ENCODE results near the gene BFSP2. TPM values are rescaled to one million over a fixed set of nuclear protein-coding genes. Genes with fewer than 3 reads are reported as not detected.

The BFSP2 gene
- total RNA-seq, 4 donors from 2014 or later, result not detected

DNA sequence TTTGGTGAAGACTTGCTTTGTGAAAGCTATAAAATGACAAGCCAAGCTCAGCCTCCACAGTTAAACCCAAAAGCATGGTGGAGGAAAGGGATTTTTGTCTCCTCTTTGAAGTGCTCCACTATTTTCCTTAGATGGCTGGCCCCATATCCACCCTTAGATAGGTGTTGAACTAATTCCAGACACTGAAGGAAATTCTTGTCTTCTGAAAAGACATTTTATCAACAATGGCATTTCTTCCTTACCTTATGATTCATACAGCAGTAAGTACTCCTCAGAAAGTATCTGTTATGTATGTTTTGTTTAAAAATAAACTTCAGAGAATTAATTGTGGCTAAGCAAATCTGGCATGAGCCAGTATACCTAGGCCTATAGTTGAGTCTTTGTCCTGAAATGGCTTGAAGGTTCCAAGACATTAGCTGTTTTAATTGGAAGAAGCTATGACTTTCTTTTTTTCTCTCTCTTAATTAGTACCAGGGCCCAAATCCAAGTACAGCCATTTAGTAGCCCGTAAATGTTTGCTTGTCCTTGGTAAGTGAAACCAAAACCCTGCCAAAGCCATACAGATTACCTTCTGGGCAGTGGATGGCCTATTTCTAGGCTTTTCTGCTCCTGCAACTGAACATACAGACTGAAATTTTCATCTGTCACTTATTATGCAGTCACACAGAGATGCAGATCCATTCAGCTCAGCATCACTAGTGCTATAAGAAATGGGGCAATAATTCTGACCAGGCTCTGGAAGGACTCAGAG is 5.1 kb upstream of the BFSP2 start:
- intact Hi-C loops (cut with DNase I; ENCODE audit: low total_unique reads), result no loop called here
- Histone ChIP-seq H3K27me3 (no peaks in the 10 kb centered on the region), H3K4me1 (peaks cover 3% of the 10 kb centered on the region in 2 donors), H3K4me3 (no peak overlapping the region), H3K9me3 (no peaks in the 10 kb centered on the region), H3K27ac (no peak overlapping the region), H3K36me3 (no peaks in the 10 kb centered on the region)
- no peak for TF ChIP-seq POLR2A (IDR thresholded peaks at IDR 0.05)
- TF ChIP-seq, protein P1, sequence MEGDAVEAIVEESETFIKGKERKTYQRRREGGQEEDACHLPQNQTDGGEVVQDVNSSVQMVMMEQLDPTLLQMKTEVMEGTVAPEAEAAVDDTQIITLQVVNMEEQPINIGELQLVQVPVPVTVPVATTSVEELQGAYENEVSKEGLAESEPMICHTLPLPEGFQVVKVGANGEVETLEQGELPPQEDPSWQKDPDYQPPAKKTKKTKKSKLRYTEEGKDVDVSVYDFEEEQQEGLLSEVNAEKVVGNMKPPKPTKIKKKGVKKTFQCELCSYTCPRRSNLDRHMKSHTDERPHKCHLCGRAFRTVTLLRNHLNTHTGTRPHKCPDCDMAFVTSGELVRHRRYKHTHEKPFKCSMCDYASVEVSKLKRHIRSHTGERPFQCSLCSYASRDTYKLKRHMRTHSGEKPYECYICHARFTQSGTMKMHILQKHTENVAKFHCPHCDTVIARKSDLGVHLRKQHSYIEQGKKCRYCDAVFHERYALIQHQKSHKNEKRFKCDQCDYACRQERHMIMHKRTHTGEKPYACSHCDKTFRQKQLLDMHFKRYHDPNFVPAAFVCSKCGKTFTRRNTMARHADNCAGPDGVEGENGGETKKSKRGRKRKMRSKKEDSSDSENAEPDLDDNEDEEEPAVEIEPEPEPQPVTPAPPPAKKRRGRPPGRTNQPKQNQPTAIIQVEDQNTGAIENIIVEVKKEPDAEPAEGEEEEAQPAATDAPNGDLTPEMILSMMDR (IDR thresholded peaks at IDR 0.05 in 4 of 5, conservative IDR thresholded peaks at IDR 0.05 in 1 of 5), result no peak
- DNase-seq (no peak), ATAC-seq (no peak)
- in situ Hi-C loops (cut with MboI; ENCODE audit: low sequenced_read_pairs in 4 of 4), result loop anchor here in 2 of 4 donors (25.0 kb wide), 1 partner anchor 357 kb away; the partner anchor contains the start of gene TMEM108 (in 2 of the 2)

DNA sequence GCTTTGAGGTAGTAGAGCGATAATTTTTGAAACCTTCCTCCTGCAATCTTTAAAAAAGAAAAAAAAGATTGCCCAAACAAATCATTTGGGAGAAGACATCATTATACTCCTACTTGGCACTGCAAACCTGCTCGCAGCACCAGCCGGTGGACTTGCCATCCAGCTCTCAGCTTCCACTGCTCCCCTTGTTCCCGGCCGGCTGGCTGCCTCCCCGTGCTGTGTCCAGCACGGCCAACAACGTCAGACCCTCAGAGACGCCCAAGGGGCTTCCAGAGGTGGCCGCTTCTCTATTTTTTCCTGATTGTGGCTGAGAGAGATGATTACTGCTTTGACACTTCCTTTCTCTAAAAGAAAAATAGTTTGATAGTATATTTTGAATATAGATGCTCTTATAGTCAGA is 3.0 kb upstream of the BFSP2 start:
- H3K27ac ChIP-seq, result no peak overlapping the region
- ATAC-seq, result no peak
- in situ Hi-C loops (cut with MboI; ENCODE audit: low sequenced_read_pairs in 4 of 4) (loop anchor here in 2 of 4 donors (25.0 kb wide), 1 partner anchor 360 kb away; the partner anchor contains the start of gene TMEM108 (in 2 of the 2)), intact Hi-C loops (cut with DNase I; ENCODE audit: low total_unique reads) (no loop called here)
- H3K4me1 ChIP-seq, result peaks cover 3% of the 10 kb centered on the region in 2 donors
- H3K9me3 ChIP-seq, result no peaks in the 10 kb centered on the region
- no peaks in the 10 kb centered on the region for H3K36me3 ChIP-seq
- DNase-seq, result no peak
- no peaks in the 10 kb centered on the region for H3K27me3 ChIP-seq
- no peak overlapping the region for H3K4me3 ChIP-seq
- TF ChIP-seq, protein P1 (IDR thresholded peaks at IDR 0.05 in 4 of 5, conservative IDR thresholded peaks at IDR 0.05 in 1 of 5), result no peak
- TF ChIP-seq POLR2A (IDR thresholded peaks at IDR 0.05), result no peak

DNA sequence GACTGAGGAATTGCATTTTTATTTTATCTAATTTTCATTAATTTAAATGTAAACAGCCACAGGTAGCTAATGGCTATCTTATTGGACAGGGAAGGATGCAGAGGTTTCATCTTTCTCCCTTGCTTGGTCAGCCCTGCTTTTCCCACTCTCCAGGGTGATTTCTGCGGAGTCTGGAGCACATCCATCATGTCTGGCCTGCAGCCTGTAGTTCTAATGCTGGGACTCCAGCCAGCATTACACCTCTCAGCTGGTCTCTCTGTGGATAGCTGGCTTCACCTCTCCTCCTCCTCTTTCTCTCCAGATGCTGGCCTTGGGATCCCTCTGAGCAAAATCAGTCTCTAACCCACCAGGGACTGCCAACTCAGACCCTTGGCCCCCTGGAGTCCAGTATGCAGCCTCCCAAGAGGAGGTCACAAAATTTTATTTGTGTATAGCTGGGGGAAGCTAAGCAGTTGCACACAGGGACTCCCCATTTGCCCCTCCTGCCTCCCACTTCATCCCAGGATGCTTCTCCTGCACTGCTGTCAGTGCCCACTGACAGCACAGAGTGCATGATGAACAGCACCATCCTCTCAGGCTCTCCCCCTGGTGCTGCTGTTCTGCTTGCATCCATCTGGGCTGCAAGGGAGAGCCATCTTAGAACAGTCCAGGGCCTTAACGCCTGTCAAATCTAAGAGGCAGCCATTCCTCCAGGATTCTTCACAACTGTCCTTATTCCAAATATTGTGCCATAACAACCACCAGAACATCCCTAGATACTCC is 1.7 kb downstream of the BFSP2 start:
- H3K4me1 ChIP-seq, result no peaks in the 10 kb centered on the region
- no peak overlapping the region for H3K4me3 ChIP-seq
- no peaks in the 10 kb centered on the region for H3K9me3 ChIP-seq
- no peak overlapping the region for H3K27ac ChIP-seq
- intact Hi-C loops (cut with DNase I; ENCODE audit: low total_unique reads), result no loop called here
- H3K36me3 ChIP-seq, result no peaks in the 10 kb centered on the region
- ATAC-seq (no peak), DNase-seq (no peak)
- TF ChIP-seq, protein P1 (IDR thresholded peaks at IDR 0.05 in 4 of 5, conservative IDR thresholded peaks at IDR 0.05 in 1 of 5), result no peak
- TF ChIP-seq POLR2A (IDR thresholded peaks at IDR 0.05), result no peak
- no peaks in the 10 kb centered on the region for H3K27me3 ChIP-seq
- in situ Hi-C loops (cut with MboI; ENCODE audit: low sequenced_read_pairs in 4 of 4), result no loop called here

DNA sequence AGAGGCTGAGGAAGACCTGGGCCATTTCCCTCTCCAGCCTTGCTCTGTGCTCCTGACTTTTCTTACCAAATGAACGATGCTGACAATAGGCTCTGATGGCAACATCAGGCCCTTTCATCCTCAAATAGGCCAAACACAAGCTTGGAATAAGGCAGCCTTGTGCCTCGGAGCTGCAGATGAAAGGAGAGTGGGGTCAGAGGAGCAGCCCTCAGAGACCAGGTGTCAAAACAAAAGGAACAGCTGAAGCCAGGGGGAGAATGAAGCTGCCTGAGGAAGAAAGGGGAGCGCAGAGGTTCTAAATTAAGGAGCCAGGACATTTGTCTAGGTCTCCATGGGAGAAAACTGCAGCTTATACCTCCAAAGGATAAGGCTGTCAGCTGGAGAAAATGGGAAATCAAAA is 5.1 kb downstream of the BFSP2 start:
- TF ChIP-seq POLR2A (IDR thresholded peaks at IDR 0.05), result no peak
- TF ChIP-seq, protein P1 (IDR thresholded peaks at IDR 0.05 in 4 of 5, conservative IDR thresholded peaks at IDR 0.05 in 1 of 5), result no peak
- Histone ChIP-seq H3K4me1 (no peaks in the 10 kb centered on the region), H3K27ac (no peak overlapping the region), H3K36me3 (no peaks in the 10 kb centered on the region), H3K4me3 (no peak overlapping the region), H3K27me3 (peaks cover 0 to 2% (median 0%) of the 10 kb centered on the region in 3 donors), H3K9me3 (no peaks in the 10 kb centered on the region)
- DNase-seq (no peak), ATAC-seq (no peak)
- intact Hi-C loops (cut with DNase I; ENCODE audit: low total_unique reads) (no loop called here), in situ Hi-C loops (cut with MboI; ENCODE audit: low sequenced_read_pairs in 4 of 4) (no loop called here)

Data from gastrocnemius medialis (tissue), 4 donors.